Large intestine (tissue), 3 donors: ENCODE measurements around the gene RPS19. TPM values are rescaled to one million over a fixed set of nuclear protein-coding genes. Genes with fewer than 3 reads are reported as not detected.

Experiments
- DNase-seq, 2 donors: peaks; one replicate each; pipeline versions ENCODE4 v3.0.0 to v3.0.0-alpha.2; 2013
- H3K27ac ChIP-seq: one replicate; pipeline ENCODE4 v1.5.1; 2013; ENCODE audit warnings: low read length
- H3K27me3 ChIP-seq: 2 replicates; pipeline ENCODE4 v1.6.1; 2013; ENCODE audit warnings: low read length; ENCODE audit not compliant: control insufficient read depth, insufficient read depth
- H3K36me3 ChIP-seq: 2 replicates; pipeline ENCODE4 v1.6.1; 2013; ENCODE audit warnings: low read length; ENCODE audit not compliant: control insufficient read depth, insufficient read depth
- H3K4me1 ChIP-seq: one replicate; pipeline ENCODE4 v1.6.1; 2013; ENCODE audit warnings: low read length; ENCODE audit not compliant: control insufficient read depth, insufficient read depth
- H3K4me3 ChIP-seq: one replicate; pipeline ENCODE4 v1.5.1; 2013; ENCODE audit warnings: low read length
- H3K9me3 ChIP-seq: one replicate; pipeline ENCODE4 v1.6.1; 2013; ENCODE audit warnings: mild to moderate bottlenecking, low read depth, low read length, moderate library complexity; ENCODE audit not compliant: control insufficient read depth
- WGBS: methylation state at CpG from one replicate; pipeline ENCODE4 v1.1.5; 2013; ENCODE audit warnings: low lambda C conversion rate; ENCODE audit not compliant: insufficient coverage; 5-methylcytosine and 5-hydroxymethylcytosine counted together
- polyA plus RNA-seq: library from polyadenylated mRNA; unstranded; fragments of 120-200 nt; gene quantifications from one replicate; pipeline ENCODE4 v1.2.1, GENCODE V29; 2013

Gene RPS19
- polyA plus RNA-seq, 1 donor, result 2,618 TPM

DNA sequence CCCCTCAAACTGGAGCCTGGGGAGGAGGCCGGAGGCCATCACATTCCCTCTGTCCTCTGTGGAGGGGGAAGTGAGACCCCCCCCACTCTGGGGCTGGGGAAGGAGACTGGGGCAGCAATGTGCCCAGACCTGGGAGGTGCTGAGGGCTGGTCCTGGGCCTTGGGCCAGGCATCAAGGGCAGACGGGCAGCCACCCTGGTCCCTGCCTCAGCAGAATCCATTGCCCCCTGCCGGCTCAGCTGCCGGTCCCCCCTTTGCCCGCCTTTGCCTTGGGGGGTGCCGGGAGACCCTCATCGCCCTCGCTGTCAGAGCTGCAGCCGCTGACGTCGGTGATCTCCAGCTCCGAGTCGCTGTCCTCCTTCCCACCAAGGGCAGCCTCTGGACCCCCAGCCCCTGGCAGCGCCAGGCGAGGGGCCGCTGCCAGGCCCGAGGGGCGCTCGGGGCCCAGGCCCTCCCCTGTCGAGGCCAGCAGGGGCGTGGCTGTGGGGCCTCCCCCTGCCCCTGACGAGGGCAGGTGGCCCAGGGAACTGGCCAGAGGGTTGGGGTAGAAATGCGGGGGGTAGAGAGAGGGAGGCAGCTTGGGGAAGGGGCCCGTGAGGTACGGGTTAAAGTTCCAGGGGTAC lies 48.0 kb downstream of the RPS19 start:
- no peaks in the 10 kb centered on the region for H3K9me3 ChIP-seq
- H3K27ac ChIP-seq, result no peak overlapping the region
- peaks cover 43% of the 10 kb centered on the region for H3K36me3 ChIP-seq
- H3K4me1 ChIP-seq, result peaks cover 24% of the 10 kb centered on the region
- no peak overlapping the region for H3K4me3 ChIP-seq
- no peak for DNase-seq
- WGBS, result no CpG with 5 or more reads among the region's 25 CpGs
- peaks cover 33% of the 10 kb centered on the region for H3K27me3 ChIP-seq

GRCh38 chr19:41908724-41909464 lies 48.8 kb downstream of the RPS19 start:
- Histone ChIP-seq H3K36me3 (peaks cover 35% of the 10 kb centered on the region), H3K27me3 (peaks cover 41% of the 10 kb centered on the region), H3K9me3 (no peaks in the 10 kb centered on the region), H3K27ac (no peak overlapping the region), H3K4me1 (peaks cover 19% of the 10 kb centered on the region), H3K4me3 (no peak overlapping the region)
- no CpG with 5 or more reads among the region's 11 CpGs for WGBS
- DNase-seq, result no peak

GRCh38 chr19:41909706-41910105 lies 49.7 kb downstream of the RPS19 start:
- WGBS, result no CpG with 5 or more reads among the region's 13 CpGs
- peaks cover 13% of the 10 kb centered on the region for H3K4me1 ChIP-seq
- peaks cover 49% of the 10 kb centered on the region for H3K27me3 ChIP-seq
- peaks cover 30% of the 10 kb centered on the region for H3K36me3 ChIP-seq
- DNase-seq, result no peak
- no peak overlapping the region for H3K27ac ChIP-seq
- H3K4me3 ChIP-seq, result no peak overlapping the region
- H3K9me3 ChIP-seq, result no peaks in the 10 kb centered on the region

DNA sequence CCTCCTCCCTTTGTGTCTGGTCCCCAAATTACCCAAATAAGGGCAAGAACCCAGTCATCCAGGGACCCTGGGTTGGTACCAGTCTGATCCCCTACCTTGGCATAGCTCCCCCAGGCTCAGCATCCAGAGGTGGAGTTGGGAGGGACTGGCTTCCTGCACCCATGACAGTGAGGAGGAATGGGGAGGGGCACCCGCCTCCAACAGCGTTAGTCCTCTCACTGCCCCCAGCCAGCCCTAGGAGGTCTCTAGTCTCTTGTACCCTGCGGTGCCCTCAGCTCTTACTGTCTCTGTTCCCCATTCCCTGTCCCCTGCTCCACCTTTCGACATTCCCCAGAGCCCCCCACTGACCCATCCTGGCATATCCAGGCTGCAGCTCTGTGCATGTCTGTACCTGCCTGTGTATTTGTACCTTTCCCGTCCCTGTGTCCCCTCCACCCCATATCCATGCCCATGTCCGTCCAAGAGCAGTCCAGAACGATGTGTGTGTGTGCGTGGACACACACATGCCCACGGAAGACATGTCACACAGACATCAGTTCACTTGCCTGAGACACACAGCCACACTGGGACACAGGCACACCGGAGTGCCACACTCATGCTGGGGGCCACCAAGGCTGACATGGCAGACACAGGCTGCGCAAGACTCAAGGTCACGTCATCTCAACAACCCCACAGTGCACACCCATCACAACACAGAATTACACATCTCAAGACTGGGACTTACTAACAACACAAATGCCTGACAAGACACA lies 50.4 kb downstream of the RPS19 start:
- peaks cover 10% of the 10 kb centered on the region for H3K4me1 ChIP-seq
- peaks cover 23% of the 10 kb centered on the region for H3K36me3 ChIP-seq
- no peaks in the 10 kb centered on the region for H3K9me3 ChIP-seq
- WGBS, result no CpG with 5 or more reads among the region's 12 CpGs
- peaks cover 56% of the 10 kb centered on the region for H3K27me3 ChIP-seq
- no peak for DNase-seq
- H3K27ac ChIP-seq, result no peak overlapping the region
- H3K4me3 ChIP-seq, result no peak overlapping the region

DNA sequence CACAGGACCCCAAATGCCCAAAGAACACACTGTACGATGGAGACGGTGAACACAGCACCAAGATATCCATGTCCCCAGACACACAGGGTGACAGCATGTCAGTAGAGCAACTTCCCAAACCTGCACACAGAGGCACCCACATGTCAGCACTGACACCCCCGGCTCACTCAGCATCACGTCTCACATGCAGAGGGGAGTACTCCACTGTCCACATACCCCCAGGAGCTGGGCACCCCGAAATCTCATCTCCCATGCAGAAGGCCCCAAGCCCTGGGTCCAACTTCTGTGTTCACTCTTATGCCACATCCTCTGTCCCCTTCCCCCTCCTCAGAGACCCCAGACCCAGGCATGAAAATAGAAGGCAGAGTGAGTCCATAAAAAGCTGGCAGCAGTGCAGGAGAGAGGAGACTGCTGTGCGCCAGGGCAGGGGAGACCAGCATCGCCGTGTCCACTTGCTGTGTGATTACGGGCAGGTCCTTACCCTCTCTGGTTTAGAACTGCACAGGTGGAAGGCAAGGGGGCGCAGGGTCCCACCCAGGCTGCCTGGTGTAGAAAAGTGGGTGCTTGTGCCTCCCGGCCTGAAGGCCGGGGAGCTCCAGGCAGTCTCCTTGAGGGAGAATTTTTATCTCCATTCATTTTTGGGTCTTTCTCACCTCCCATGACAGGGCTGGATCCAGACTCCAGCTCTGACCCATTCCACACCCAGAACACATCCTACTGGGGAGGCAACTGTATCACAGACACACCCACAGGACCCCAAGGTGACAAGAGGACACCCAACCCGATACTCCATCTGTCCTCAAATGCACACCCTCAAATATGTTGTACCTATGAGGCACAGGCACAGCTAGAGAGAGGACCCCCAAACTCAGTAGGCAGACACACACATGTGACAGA lies 51.2 kb downstream of the RPS19 start:
- Histone ChIP-seq H3K27ac (no peak overlapping the region), H3K36me3 (peaks cover 15% of the 10 kb centered on the region), H3K4me3 (no peak overlapping the region), H3K27me3 (peaks cover 64% of the 10 kb centered on the region), H3K9me3 (no peaks in the 10 kb centered on the region), H3K4me1 (peaks cover 8% of the 10 kb centered on the region)
- no CpG with 5 or more reads among the region's 13 CpGs for WGBS
- DNase-seq, result no peak

DNA sequence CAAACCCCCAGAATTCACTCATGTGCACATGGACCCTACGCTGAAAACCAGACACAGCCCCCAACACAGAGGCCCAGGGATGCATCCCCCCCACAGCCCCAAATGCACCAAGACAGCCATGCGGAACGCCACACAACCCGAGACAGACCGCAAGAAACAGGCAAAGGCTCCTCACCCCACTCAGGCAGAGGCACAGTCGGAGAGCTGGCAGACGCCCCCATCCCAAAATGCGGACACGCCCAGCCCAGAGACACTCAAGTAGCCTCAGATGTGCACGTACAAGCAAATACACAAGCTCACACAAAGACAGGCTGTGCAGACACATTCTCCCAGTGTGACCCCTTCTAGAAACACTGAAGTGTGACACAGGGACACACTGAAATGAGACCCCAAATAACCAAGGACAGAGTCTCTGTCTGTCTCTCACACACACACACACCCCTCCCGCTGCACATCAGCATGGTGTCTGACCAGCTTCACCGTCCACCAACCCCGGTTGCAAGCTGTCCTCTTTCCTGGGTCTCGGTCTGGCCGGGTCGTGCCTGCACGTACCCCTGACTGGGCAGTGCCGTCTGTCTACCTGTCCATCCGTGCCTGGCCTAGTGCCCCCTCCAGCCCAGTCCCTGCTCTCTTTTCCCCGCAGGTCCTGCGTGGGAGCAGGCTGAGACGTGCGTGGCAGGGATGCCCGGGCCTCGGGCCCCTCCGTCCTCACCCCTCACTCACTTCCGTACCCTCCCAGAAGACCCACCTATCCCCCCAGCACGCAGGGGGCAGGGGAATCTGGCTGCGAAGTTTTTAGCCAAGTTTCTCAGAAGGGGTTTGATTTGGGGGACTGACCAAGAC lies 52.1 kb downstream of the RPS19 start:
- H3K9me3 ChIP-seq, result no peaks in the 10 kb centered on the region
- no peak overlapping the region for H3K4me3 ChIP-seq
- peaks cover 6% of the 10 kb centered on the region for H3K4me1 ChIP-seq
- H3K36me3 ChIP-seq, result peaks cover 6% of the 10 kb centered on the region
- H3K27me3 ChIP-seq, result peaks cover 73% of the 10 kb centered on the region
- no peak for DNase-seq
- no peak overlapping the region for H3K27ac ChIP-seq
- WGBS, result no CpG with 5 or more reads among the region's 29 CpGs

DNA sequence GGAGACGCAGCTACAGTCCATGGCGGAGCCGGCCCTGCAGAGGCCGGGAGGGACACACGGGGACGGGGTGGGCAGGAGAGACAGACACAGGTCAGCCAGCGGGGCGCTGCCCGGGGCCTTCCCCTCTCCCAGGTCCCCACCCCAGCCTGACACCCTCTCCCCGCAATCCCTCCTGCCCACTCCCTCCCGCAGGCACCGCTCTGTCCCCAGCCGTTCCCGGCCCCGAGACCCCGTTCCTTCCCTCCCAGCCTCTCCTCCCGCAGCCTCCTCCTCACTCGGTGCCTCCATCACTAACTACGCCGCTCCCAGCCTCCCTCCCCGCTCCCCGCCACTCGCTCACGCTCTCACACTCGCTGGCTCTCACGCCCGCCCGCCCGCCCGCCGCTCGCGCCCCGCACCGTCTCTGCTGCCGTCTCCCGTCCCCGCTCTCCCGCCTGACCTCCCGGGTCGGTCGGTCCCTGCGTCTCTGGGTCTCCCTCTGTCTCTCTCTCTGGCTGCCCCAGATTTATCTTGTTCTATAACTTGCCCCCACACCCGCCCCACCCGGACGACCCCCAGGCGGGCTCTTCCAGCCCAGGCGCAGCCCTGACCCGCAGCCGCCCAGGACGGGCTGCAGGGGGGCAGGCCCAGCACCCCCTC lies 53.0 kb downstream of the RPS19 start:
- Histone ChIP-seq H3K27ac (no peak overlapping the region), H3K4me3 (no peak overlapping the region), H3K36me3 (peaks cover under 1% of the 10 kb centered on the region), H3K27me3 (peaks cover 82% of the 10 kb centered on the region), H3K4me1 (peaks cover 6% of the 10 kb centered on the region), H3K9me3 (no peaks in the 10 kb centered on the region)
- no peak for DNase-seq
- no CpG with 5 or more reads among the region's 51 CpGs for WGBS

GRCh38 chr19:41913538-41914423 lies 53.7 kb downstream of the RPS19 start:
- Histone ChIP-seq H3K27ac (no peak overlapping the region), H3K4me1 (peaks cover 6% of the 10 kb centered on the region), H3K4me3 (no peak overlapping the region), H3K9me3 (peaks cover 7% of the 10 kb centered on the region), H3K36me3 (no peaks in the 10 kb centered on the region), H3K27me3 (peaks cover 89% of the 10 kb centered on the region)
- WGBS, result 12% methylated on average over 6 of the region's 21 CpGs
- DNase-seq, result no peak
